Smooth muscle cell (in vitro differentiated cells): ENCODE data around the gene CEP131. TPM values are rescaled to one million over a fixed set of nuclear protein-coding genes. Genes with fewer than 3 reads are reported as not detected.

Experiments used
- DNase-seq: peaks from one replicate; lab custom pipeline; 2025; ENCODE audit not compliant: unreplicated experiment; lab: John Stamatoyannopoulos, UW
- H2AFZ ChIP-seq: fragments of 200-600 bp; sonication (generic); 2 replicates; pipeline ENCODE4 v1.6.0; 2016; ENCODE audit warnings: antibody characterized with exemption, low read depth, mild to moderate bottlenecking
- H3F3A ChIP-seq: fragments of 200-600 bp; sonication (generic); 2 replicates; pipeline ENCODE4 v1.6.0; 2017; ENCODE audit warnings: antibody characterized with exemption, low read depth
- H3K27ac ChIP-seq: fragments of 200-600 bp; sonication (generic); 2 replicates; pipeline ENCODE4 v1.5.1; 2016; ENCODE audit warnings: low read depth, mild to moderate bottlenecking
- H3K27me3 ChIP-seq: fragments of 200-600 bp; sonication (generic); 2 replicates; pipeline ENCODE4 v1.6.1; 2016; ENCODE audit warnings: low read depth, mild to moderate bottlenecking
- H3K36me3 ChIP-seq: fragments of 200-600 bp; sonication (generic); 2 replicates; pipeline ENCODE4 v1.5.1; 2016; ENCODE audit warnings: low read depth
- H3K4me1 ChIP-seq: fragments of 200-600 bp; sonication (generic); 2 replicates; pipeline ENCODE4 v1.5.1; 2016; ENCODE audit warnings: low read depth
- H3K4me2 ChIP-seq: fragments of 200-600 bp; sonication (generic); 2 replicates; pipeline ENCODE4 v1.6.0; 2016; ENCODE audit warnings: mild to moderate bottlenecking
- H3K4me3 ChIP-seq: fragments of 200-600 bp; sonication (generic); 2 replicates; pipeline ENCODE4 v1.5.1; 2016; ENCODE audit warnings: mild to moderate bottlenecking
- H3K79me2 ChIP-seq: fragments of 200-600 bp; sonication (generic); 2 replicates; pipeline ENCODE4 v1.6.0; 2016; ENCODE audit warnings: low read depth, mild to moderate bottlenecking
- H3K9ac ChIP-seq: fragments of 200-600 bp; sonication (generic); 2 replicates; pipeline ENCODE4 v1.6.0; 2016; ENCODE audit warnings: low read depth
- H3K9me3 ChIP-seq: fragments of 200-600 bp; sonication (generic); replicated peaks from 2 replicates; pipeline ENCODE4 v1.5.1; 2016; ENCODE audit warnings: low read depth
- H4K20me1 ChIP-seq: fragments of 200-600 bp; sonication (generic); 2 replicates; pipeline ENCODE4 v1.6.0; 2016; ENCODE audit warnings: low read depth
- WGBS: methylation state at CpG from one replicate; pipeline ENCODE4 v1.1.7; 2016; ENCODE audit warnings: low lambda C conversion rate; 5-methylcytosine and 5-hydroxymethylcytosine counted together
- polyA plus RNA-seq: library from polyadenylated mRNA; unstranded; fragments of >200 nt; fragmentation: Nextera tagmentation; extraction: Ambion mirVana; gene quantifications from 2 replicates; pipeline ENCODE4 v1.2.1, GENCODE V29; 2016
- total RNA-seq: library from RNA; depleted of rRNA; stranded (reverse); fragments of >200 nt; gene quantifications from 2 replicates; pipeline ENCODE4 v1.2.3, GENCODE V29; 2014
- TF ChIP-seq, protein P1 (sequence below): fragments of 200-600 bp; sonication (generic); IDR thresholded peaks from 2 replicates; pipeline ENCODE4 v1.5.1; 2017; ENCODE audit warnings: borderline replicate concordance, mild to moderate bottlenecking, antibody characterized with exemption; ENCODE audit not compliant: insufficient read depth, poor library complexity, severe bottlenecking

CEP131 gene
- total and polyA plus RNA-seq, 2 experiments from 2014 or later: 3.0 to 13.4 TPM

DNA sequence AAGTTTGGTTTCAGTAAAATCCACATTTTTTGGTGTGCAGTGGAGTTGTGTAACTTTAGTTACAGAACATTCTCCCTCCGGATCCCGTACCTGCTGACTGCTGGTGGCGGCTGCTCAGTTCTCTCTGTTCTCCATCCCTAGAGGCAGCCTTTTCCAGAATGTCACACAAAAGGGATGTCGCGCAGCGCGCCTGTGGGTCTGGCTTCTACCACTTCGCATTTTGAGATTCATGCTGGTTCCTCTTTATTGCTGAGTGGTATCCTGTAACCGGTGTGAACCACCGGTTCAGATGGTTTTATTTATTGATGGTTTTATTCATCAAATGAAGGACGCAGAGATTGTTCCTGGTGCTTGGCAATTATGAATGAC is 981 bp upstream of the CEP131 start:
- no peaks in the 10 kb centered on the region for H3F3A ChIP-seq
- H3K9me3 ChIP-seq: no peaks in the 10 kb centered on the region
- H3K4me1 ChIP-seq: peaks cover 17% of the 10 kb centered on the region
- H2AFZ ChIP-seq: peak overlapping the region; percentile 92
- 40% methylated on average over 11 of the region's 11 CpGs for WGBS
- peaks cover 7% of the 10 kb centered on the region for H3K79me2 ChIP-seq
- no peaks in the 10 kb centered on the region for H4K20me1 ChIP-seq
- no peaks in the 10 kb centered on the region for H3K36me3 ChIP-seq
- no peak overlapping the region for H3K9ac ChIP-seq
- TF ChIP-seq, protein P1, sequence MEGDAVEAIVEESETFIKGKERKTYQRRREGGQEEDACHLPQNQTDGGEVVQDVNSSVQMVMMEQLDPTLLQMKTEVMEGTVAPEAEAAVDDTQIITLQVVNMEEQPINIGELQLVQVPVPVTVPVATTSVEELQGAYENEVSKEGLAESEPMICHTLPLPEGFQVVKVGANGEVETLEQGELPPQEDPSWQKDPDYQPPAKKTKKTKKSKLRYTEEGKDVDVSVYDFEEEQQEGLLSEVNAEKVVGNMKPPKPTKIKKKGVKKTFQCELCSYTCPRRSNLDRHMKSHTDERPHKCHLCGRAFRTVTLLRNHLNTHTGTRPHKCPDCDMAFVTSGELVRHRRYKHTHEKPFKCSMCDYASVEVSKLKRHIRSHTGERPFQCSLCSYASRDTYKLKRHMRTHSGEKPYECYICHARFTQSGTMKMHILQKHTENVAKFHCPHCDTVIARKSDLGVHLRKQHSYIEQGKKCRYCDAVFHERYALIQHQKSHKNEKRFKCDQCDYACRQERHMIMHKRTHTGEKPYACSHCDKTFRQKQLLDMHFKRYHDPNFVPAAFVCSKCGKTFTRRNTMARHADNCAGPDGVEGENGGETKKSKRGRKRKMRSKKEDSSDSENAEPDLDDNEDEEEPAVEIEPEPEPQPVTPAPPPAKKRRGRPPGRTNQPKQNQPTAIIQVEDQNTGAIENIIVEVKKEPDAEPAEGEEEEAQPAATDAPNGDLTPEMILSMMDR: no peak
- no peak for DNase-seq
- H3K4me2 ChIP-seq: peak overlapping the region; percentile 86
- H3K27me3 ChIP-seq: no peaks in the 10 kb centered on the region
- H3K4me3 ChIP-seq: peak overlapping the region; percentile 42
- no peak overlapping the region for H3K27ac ChIP-seq

DNA sequence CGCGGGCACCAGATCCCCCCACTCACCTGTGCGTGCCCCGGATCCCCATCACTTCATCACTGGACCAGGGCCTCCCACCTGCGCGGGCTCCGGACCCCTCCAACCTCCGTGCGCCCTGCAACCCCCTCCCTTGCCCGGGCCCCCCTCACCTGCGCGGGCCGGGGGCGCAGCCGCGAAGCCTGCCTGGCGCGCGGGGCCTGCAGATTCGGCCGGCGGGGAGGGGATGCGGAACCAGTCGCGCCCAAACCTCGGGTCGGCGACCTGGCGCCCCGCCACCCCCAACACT is 202 bp downstream of the CEP131 start:
- Histone ChIP-seq H2AFZ (peak overlapping the region; percentile 91), H3F3A (no peaks in the 10 kb centered on the region), H3K27me3 (no peaks in the 10 kb centered on the region), H3K9me3 (no peaks in the 10 kb centered on the region), H3K36me3 (no peaks in the 10 kb centered on the region), H3K27ac (no peak overlapping the region), H3K4me2 (peak overlapping the region; percentile 100), H3K4me1 (peaks cover 17% of the 10 kb centered on the region), H3K9ac (peak overlapping the region; percentile 80), H4K20me1 (no peaks in the 10 kb centered on the region), H3K4me3 (peak overlapping the region; percentile 95), H3K79me2 (peaks cover 7% of the 10 kb centered on the region)
- 1% methylated on average over 22 of the region's 30 CpGs for WGBS
- TF ChIP-seq, protein P1: no peak
- no peak for DNase-seq

DNA sequence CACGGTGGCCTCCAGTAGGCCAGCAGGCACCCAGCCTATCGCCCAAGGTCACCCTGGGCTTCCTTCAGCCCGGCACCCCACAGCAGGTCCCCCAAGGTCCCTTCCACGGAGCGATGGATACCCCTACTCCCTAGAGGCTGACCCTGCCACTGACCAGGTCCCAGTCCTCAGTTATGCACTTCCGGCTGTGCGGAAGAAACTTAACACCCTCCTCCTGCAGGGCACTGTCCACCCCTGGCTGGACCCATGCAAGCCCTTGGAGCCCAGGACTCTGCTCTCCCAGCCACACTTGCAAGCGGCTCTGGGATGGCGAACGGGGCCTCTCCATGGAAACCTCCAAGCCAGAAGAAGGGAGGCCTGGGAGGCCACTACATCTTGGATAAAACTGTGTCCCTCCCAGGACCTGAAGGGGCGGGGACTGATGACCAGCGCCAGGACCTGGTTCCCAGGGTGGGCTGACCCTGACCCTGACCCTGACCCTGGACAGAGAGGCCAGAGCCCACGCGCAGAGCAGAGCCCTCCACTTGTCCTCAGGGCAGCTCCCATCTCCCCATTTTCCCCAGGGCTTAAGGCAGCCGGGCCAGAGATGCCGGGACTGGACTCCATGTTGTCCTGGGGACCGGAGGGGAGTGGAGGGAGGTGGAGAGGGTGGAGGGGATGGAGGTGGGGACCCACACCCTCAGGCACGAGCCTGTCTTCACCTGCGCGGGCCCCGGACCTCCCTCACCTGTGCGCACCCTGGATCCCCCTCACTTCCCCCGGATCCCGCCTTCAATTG is 734 bp downstream of the CEP131 start:
- peak overlapping the region; percentile 100 for H3K4me2 ChIP-seq
- no peak for DNase-seq
- H3K36me3 ChIP-seq: no peaks in the 10 kb centered on the region
- H3K4me1 ChIP-seq: peaks cover 17% of the 10 kb centered on the region
- TF ChIP-seq, protein P1: no peak
- H3K79me2 ChIP-seq: peaks cover 7% of the 10 kb centered on the region
- no peaks in the 10 kb centered on the region for H3K27me3 ChIP-seq
- peak overlapping the region; percentile 80 for H3K9ac ChIP-seq
- no peaks in the 10 kb centered on the region for H4K20me1 ChIP-seq
- no peak overlapping the region for H3K27ac ChIP-seq
- 46% methylated on average over 17 of the region's 24 CpGs for WGBS
- no peaks in the 10 kb centered on the region for H3K9me3 ChIP-seq
- peak overlapping the region; percentile 95 for H3K4me3 ChIP-seq
- peak overlapping the region; percentile 91 for H2AFZ ChIP-seq
- H3F3A ChIP-seq: no peaks in the 10 kb centered on the region

DNA sequence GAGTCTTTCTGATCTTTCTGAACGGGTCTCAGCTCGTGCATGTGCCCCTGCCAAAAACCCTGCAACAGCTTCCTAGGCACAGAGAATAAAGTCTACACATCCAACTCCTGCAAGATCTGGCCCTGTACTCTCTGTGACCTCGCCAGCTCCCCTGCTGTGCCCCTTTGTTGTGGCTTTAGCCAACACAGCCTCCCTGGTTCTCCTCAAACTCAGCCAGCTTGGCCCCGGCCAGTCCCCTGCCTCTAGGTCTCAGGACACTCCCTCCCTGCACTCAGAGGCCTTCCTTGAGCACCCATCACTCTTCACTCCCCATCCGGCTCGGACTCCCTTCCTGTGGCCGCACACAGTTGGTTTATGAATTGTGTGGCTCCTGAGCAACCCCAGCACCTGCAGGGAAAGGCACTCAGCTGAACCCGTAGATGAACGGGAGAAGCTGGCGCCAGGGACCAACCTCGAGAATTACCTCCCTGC is 1.4 kb downstream of the CEP131 start:
- 90% methylated on average over 11 of the region's 11 CpGs for WGBS
- H3K4me1 ChIP-seq: peaks cover 17% of the 10 kb centered on the region

More for the DNA sequence above, 1.4 kb downstream of the CEP131 start:
- DNase-seq: no peak
- peak overlapping the region; percentile 100 for H3K4me2 ChIP-seq
- H3K9me3 ChIP-seq: no peaks in the 10 kb centered on the region
- H3K36me3 ChIP-seq: no peaks in the 10 kb centered on the region
- no peaks in the 10 kb centered on the region for H4K20me1 ChIP-seq
- H3K9ac ChIP-seq: no peak overlapping the region
- H3F3A ChIP-seq: no peaks in the 10 kb centered on the region
- H3K4me3 ChIP-seq: peak overlapping the region; percentile 95
- peaks cover 7% of the 10 kb centered on the region for H3K79me2 ChIP-seq
- TF ChIP-seq, protein P1: no peak
- H3K27me3 ChIP-seq: no peaks in the 10 kb centered on the region
- no peak overlapping the region for H3K27ac ChIP-seq
- H2AFZ ChIP-seq: no peak overlapping the region
